Activated T-helper 9 cell treated with anti-CD3 and anti-CD28 coated beads, Interleukin-2, amount 50 U/mL, for 16 hours (primary cell): ENCODE data around the gene FRAS1.
"Not testable (repeated sequence)": the region's sequence is repeated elsewhere in the genome, so short reads cannot be mapped to it uniquely, and the experiment has no call there.

ENCODE experiments used
- DNase-seq: peaks from one replicate; pipeline ENCODE4 v3.0.0-alpha.2; 2020; ENCODE audit warnings: low read depth

FRAS1 gene

DNA sequence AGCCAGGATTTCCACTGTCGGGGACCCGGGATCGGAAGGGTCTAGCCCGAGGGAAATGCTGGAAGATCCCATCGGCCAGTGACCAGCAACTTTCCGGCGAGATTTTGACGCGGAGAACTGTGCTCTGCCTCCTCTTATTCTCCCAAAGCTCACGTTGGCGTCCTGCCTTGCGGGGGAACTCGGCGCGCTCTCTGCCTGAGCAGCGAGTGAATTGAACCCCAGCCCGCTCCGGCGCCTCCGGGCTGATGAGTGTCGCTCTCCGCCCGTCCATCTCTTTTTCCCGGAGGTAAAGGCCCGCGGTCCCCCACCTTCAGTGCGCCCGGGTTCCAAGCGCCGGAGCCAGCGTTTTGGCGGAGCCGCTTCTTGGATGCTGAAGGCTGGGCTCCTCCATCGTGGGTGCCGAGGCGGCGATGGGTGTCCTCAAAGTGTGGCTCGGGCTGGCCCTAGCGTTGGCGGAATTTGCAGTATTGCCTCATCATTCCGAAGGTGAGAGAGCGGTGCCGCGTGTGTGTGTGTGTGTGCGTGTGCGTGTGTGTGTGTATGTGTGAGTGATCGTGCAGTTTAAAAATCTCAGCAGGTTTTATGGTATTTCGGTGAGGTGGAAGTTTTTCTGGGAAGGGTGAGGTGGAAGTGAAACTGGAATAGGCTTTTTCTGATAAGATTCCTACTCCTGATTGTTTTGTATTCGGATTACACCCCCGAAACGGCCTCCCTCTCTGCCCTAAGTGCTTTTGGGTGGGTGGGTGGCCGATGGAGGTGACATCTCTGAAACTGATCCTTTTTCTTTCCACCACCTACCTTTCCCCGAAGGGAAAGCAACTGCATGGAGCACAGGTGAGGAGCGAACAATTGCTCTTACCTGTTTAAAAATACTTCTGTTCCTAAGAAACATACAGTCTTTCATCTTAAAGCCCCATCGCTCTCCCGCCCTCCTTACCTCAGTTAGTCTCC is 752 bp downstream of the FRAS1 start:
- no peak for DNase-seq

GRCh38 chr4:78058591-78059523 is 1.7 kb downstream of the FRAS1 start:
- no peak for DNase-seq

DNA sequence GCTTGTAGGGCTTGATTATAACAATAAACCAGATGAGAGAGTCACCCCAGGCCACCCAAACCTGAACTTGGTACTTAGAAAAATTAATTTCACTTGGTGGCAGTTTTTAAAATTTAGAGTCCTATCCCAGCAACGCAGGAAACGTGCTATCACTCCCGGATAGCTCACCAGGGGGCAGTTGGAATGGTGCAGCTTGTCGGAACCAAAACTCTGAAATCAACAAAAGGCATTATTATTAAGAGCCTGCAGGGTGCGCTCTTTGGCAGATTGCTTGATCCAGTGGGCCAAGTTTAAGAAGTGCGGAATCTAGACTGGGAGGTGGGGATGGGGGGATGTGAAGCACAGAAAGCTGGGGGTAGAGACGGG is 2.4 kb downstream of the FRAS1 start:
- DNase-seq: no peak

DNA sequence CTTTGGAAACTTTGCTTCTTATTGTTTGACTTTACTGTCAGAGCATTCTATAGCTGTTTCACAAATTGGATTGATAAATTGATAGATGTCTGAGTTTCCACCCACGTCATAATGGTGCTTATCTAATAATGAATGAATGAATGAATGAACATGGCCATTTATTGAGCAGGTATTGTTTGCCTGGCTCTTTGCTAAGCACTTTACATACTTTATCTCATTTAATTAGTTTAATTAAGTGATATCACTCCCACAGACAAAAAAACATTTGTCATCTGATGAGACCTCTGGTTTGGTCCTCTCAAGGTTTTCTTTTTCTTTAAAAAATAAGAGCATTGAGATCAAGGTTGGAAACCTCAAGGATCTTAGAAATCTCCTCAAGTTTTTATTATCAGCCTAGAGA is 2.8 kb downstream of the FRAS1 start:
- DNase-seq: no peak

GRCh38 chr4:78061939-78062570 is 4.9 kb downstream of the FRAS1 start:
- no peak for DNase-seq

GRCh38 chr4:78065508-78066192 is 8.5 kb downstream of the FRAS1 start:
- no peak for DNase-seq

- DNase-seq: no peak
Measured at GRCh38 chr4:78068481-78068880, 11.4 kb downstream of the FRAS1 start.

- no peak for DNase-seq
Measured at GRCh38 chr4:78069319-78069718, 12.2 kb downstream of the FRAS1 start.

- DNase-seq: no peak
Measured at GRCh38 chr4:78069859-78070258, 12.7 kb downstream of the FRAS1 start.

DNA sequence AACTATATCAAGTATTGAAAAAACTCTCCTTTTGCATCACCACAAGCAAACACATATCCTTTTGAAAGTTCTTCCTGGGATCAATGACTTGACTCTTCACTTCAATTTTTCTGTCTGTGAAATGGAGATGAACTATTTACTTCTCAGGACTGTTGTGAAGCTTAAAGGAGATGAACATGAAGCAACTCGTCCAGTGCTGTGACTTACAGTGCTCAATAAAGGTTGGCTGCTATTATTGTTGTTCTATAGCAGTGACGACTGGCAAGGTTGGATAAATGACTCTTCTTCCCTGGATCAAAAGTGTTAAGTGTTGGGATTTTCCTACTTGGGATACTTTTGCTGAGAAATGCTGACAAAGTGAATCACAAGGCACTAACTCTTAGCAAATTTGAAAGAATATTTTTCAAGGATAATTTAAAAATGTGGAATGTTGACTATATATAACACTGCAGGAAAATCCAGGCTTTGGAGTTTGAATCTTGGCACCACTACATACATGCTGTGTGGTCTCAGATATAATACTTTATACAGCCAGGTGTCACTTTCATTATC is 13.7 kb downstream of the FRAS1 start:
- DNase-seq: no peak

DNA sequence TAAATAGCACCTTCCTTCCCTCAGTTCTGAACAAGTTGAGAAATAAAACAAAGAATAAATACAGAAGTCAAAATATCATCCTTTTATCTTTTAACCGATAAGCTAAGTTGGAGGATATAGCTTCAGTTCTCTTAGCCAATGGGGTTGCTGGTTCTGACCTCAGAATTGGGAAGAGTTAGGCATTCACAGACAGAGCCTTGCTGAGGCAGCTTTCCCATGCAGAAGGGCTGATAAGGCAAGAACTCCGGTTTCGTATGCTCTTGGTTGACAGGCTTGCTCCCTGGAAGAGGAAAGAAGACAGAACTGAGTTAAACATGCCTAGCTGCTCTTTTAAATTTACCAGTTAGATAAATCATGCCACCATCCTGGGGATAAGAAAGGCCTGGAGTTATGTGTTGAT is 17.6 kb downstream of the FRAS1 start:
- DNase-seq: no peak

GRCh38 chr4:78075986-78076385 is 18.9 kb downstream of the FRAS1 start:
- DNase-seq: no peak

- no peak for DNase-seq
Measured at GRCh38 chr4:78078101-78078500, 21.0 kb downstream of the FRAS1 start.

GRCh38 chr4:78079726-78080430 is 22.8 kb downstream of the FRAS1 start:
- DNase-seq: no peak

DNA sequence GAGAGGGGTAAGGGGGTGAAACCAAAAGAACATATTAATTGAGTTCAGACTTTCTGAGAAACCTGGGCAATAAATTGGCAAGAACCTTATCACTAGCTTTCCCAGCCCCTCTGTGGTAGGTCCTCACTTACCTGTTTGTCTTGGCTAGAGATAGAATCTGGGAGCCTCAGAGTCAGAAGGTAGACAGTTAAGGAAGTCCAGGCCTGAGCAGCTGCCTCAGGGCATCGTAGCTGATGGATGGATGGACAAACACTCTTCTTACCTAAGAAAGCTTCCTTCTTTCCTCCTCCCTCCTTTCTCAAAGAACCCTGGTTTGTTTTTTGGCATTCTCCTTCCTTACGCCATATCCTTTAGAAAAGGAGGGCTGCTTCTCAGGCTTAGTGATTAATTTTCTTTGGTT is 24.4 kb downstream of the FRAS1 start:
- no peak for DNase-seq

DNA sequence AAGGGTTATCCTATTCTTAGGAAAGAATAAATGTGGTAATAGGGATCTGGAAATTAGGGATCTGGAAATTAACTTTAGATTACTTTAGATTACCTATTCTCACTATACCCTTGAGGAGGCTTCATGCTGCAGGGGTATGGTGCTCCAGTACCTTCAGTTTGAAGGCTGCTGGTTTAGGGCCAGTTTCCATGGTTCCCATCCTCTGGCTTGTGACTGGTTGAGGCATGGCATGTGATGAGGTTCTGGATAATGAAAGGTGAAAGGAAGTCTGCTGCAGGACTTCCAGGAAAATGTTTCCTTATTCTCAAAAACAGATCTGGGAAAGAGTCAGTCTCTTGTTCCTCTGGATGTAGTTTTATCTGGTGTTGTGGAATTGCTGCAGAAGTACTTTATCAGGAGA is 25.9 kb downstream of the FRAS1 start:
- DNase-seq: no peak

- no peak for DNase-seq
Measured at GRCh38 chr4:78091534-78091933, 34.4 kb downstream of the FRAS1 start.

GRCh38 chr4:78092350-78092749 is 35.2 kb downstream of the FRAS1 start:
- not testable (repeated sequence) for DNase-seq

DNA sequence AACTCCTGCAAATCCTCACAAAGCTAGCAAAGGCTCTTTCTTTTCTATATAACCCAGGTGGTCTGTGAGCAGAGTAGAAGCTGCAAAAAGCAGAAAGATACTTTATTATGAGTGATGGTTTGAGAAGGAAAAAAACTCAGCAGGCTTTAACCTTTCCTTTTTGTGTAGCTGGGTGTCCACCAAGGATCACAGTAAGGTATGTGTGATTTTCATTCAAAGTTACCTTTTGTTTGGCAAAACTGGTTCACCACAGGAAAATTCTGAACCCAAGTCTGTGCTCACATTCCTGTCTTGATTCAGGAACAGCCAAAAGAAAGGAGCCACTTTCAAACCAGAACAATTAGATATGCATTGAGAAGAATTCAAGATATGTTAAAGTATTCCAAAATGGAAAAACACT is 35.7 kb downstream of the FRAS1 start:
- DNase-seq: no peak

DNA sequence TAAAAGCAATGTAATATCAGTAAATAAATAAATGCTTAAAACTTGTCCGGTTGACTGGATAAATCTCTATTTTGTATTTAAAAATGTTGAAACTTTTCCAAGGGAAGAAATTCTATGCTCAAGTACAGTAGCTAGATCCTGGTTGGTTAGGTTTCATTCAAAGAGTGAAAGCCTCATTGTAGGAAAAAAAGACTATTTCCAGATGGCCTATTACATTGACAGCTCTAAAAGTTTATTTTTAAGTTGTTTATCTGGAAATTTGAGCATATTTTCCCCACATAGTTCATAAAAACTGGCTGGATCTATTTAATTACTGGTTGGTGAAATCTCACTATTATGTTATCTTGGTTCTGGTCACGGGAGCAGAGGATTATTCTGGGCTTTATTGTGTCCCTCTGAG is 38.0 kb downstream of the FRAS1 start:
- DNase-seq: no peak

GRCh38 chr4:78099058-78099457 is 41.9 kb downstream of the FRAS1 start:
- no peak for DNase-seq
